Measurements from ENCODE around the gene CNNM3.

Gene CNNM3

DNA sequence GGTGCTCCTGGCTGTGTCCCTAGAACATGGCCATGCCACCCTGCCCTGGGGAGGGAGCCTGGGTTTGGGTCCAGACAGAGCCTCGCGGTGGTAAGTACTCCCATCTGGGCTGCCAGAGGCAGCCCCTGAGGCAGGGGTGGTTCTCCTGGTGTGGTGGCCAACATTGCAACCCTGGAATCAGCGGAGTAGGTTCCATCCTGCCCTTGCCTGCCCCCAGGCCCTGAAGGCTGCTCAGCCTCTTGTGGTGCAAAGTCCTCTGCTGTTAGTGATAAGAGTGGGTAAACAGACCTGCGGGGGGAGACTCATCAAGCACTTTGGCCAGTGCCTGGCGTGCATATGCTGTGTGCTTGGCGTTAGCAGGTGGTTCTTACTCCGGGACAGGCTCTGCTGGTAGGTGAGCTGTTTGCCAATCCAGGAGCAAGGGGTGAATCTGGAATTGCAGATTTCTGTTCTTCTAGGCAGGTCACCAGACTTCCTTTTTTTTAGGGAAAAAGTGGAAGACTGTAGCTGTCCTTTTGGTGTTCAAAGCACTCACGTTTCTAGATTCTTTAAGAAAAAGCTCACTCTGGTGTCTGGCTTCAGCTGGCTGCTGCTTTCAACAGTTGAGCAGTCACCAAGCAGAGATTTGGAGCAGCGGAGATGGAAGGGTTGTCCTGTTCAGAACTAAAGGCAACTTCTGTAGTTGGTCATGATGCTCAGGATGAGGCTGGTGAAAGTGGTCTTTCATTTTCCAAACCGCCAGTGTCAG, 3.2 kb downstream of the CNNM3 start:
- DNase-seq (ENCODE audit: low spot score), result no peak

DNA sequence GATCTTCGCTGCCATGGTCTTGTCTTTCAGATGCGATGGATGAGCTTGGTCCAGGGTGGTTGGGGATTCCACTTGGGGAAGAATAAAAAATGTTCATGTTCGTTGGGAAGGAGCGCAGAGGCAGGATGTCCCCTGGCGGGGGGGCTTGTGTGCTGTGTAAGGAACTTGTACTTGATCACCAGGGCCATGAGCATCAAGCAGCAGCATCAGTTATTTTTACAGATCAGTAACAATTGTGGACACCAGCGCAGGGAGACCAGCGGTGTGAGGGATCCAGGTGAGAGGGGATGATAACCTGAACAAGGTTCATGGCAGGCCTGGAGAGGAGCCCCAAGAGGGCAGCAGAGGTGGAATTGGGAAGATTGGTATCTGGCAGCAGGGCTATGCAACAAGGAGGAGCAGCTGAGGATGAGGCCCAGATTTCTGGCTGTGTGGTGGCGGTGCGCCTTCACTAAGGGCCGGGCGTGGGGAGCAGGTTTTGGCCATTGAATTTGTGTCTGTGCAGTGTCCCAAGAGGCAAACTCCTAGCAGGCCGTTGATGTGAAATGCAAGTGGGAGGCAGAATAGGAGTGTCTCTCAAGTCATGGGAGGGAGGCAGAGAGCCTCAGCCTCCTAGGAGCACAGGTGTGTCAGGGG, 3.9 kb downstream of the CNNM3 start:
- DNase-seq (ENCODE audit: low spot score), result no peak

DNA sequence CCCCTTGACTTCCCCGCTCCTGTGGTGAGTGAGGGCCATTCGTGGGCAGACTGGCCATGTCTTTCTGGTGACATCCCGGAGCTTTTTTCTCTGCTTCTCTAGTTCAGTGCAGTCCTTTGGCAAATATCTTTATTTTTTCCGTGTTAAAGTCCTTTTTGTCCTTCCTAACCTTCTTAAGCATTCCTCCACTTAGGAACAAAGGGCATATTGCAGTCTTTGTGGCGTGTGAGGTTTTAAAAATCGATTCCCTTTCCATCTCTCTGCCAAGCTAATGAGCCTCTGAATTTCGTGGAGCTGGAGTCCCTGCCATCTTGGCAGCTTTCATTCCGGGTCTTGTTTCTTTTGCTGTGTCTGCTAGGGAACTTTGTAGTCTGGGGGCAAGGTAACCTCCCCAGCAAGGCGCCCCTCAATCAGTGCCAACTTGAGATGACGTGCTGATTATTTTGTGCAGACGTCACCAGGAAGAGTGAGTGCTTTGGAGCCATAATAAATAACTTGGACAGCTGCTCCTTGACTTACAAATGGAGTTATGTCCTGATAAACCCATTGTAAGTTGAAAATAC, 5.1 kb downstream of the CNNM3 start:
- DNase-seq (ENCODE audit: low spot score), result no peak

DNA sequence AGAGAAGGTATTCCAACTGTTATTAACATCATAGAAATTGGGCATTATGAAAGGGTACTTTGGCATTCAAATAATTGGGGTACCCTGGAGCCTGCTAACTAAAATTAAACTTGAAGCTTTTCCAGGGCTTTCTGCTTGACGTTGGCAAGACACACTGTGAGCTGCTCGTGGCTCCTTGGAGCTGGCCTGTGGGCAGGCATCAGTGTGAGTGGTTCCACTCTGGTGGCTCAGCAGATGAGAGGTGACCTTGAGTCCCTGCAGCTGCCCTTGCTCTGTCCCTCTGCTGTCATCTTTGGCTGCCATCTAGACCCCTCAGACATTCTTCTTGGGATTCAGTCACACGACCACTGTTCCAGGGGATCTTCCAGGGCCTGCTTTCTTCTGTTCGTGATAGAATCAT, 6.7 kb downstream of the CNNM3 start:
- no peak for DNase-seq (ENCODE audit: low spot score)

DNA sequence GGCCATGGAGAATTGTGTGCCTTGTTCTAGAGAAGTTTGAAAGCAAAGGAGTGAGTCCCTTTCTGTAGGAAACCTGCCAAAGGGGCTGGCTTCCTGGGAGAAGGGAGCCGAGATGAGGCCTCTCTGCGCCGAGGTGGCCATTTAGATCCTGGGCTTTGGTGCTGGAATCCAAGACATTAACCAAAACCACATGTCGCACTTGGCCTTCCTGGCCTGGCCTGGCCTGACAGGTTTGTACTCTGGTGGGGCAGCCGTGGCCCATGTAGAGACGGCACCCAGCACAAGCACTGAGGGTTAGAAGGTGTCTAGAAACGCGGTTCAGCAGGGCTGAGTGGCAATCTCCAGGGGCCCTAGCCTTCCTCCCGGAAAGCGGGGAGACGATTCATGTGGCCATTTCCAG, 7.1 kb downstream of the CNNM3 start:
- DNase-seq (ENCODE audit: low spot score), result no peak

DNA sequence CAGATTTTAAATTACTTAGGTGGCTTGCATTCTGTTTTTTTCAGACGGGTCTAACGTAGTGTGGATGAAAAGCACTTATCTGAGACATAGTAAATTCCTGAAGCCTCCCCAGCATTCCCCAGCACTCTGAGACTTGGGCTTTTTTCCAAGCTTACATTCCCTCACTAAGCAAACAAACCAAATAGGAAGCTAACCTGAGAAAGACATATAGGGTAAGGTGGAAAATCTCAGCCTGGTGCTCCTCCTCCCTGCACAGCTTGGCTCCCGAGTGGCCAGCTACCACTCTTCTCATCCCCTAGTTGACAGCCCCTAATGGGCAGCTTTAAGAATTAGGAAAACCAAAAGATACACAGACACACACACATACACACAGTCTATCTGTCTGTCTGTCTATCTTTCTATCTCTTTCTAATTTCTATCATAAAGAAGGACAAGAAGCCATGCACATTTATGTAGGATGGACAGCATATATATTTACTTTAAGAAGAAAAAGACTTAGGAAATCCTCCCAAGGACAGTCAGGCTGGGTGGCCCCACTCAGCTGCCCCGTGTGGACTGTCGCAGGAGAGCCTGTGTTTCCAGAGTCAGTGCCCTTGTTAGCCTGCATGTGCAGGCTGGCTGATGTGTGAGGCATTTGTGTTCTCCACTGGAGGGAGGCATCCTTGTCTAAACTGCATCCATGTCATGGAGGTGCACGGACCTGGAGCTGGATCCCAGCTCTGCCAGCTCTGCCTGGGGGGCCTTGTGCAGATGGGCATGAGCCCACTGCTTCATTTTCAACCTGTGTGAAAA, 8.2 kb downstream of the CNNM3 start:
- DNase-seq (ENCODE audit: low spot score), result no peak

DNA sequence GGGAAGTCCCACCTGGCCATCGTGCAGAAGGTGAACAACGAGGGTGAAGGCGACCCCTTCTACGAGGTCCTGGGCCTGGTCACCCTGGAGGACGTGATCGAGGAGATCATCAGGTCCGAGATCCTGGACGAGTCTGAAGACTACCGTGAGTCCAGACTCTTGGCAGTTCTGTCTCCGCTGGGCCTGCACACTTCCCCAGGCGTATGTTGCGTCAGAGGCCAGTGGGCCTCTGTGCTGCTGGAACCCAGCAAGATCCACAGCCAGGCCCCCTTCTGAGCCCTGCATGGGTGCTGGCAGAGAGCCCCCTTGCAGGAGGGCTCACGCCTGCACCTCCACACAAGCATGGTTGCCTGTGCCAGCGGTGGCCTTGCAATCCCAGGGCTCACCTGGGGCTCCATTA, 9.0 kb downstream of the CNNM3 start:
- DNase-seq (ENCODE audit: low spot score), result no peak

DNA sequence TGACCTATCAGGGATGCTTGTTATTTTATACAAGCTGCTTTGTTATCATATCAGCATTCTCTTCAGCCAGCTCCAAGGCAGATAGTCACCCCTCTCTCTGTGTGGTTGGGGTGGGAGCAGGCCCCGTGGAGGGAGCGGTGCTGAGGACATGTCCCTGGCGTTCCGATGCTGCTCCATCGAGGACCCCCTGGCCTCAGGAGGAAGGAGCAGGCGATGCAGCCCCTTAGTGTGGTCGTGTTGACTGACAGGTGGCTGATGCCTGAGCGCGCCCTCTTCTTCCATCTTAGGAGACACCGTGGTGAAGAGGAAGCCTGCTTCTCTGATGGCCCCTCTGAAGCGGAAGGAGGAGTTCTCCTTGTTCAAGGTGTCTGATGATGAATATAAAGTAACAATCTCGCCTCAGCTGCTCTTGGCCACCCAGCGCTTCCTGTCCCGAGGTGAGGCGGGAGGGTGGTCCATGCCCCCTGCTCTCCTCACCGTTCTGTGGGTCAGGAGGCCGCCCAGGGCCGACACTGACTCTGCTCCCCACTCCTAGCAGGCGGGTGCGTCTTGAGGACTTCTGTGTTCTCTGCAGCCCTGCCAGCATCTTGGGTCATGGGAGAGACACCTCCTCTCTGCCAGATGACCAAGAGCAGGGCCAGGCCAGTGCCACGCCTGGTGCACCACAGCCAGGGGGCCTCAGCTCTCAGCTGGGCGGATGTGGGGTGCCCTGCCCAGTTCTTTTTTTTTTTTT, 10.6 kb downstream of the CNNM3 start:
- DNase-seq (ENCODE audit: low spot score), result no peak

DNA sequence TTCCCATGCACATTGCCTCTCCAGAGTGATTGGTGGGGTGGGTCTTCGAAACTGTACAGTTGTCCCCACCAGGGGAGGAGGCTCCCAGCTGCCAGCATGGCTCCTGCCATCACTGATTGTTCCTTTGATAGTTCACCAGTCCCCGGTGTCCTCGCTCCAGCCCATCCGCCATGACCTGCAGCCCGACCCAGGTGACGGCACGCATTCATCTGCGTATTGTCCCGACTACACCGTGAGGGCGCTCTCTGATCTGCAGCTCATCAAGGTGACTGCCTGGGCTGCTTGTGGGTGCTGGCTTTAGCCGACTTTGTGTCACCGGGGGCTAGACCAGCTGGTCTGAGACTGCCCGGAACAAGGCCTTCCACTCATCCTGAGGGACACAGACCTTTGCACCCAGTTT, 12.4 kb downstream of the CNNM3 start:
- no peak for DNase-seq (ENCODE audit: low spot score)

DNA sequence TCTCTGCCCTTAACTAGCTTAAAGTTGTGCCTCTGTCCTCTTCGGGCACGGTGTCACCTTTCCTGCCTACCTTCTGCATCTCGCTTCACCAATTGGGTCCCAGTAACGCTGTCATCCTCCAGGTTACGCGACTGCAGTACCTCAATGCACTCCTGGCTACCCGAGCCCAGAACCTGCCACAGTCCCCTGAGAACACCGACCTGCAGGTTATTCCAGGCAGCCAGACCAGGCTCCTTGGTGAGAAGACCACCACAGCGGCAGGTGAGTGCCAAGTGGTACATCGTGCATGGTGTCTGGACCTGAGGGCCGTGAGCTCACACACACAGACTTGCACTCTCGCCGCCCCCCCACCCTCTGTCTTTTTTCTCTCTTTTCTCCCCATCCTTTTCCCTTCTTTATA, 12.8 kb downstream of the CNNM3 start:
- no peak for DNase-seq (ENCODE audit: low spot score)

DNA sequence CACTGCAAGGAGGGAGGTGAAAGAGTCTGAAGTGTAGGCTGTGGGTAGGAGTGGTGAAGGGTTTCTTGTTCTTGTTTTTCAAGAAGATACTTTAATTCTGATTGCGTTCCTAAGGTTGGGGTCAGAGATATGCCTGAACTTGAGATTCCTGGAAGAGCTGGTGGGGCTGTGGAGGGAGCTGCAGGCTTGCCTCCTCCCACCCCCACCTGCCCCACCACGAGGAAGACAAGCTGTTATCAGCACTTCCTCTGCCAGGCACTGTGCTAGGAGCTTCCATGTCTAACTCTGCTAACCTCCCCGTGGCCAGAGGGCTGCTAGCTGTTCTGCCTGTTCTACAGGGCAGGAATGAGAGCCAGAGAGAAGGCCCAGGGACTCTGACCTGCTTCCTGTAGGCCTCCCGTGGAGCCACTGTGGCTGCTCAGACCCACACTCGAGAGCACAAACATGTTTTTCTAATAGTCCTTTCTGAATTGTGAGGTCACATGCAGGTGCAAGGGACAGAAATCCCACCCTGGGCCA, 14.0 kb downstream of the CNNM3 start:
- no peak for DNase-seq (ENCODE audit: low spot score)

DNA sequence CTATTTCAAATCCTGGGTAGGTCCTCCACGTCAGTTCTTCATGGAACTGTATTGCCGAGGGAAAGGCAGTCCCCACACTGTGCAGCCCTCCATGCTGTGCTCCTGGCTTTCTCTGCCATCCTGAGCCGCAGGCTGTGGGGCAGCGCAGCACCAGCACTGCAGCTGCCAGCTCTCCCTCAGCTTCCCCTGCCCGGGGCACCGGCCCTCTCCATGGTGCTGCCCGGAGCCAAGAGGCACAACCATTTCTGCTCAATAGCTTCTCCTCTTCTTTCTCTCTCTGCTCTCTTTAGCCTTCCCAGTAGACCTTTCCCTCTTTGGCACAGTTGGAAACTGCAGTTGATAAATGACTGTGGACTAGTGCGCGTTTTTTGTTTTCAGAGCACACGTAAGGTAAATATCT, 15.6 kb downstream of the CNNM3 start:
- DNase-seq (ENCODE audit: low spot score), result no peak

DNA sequence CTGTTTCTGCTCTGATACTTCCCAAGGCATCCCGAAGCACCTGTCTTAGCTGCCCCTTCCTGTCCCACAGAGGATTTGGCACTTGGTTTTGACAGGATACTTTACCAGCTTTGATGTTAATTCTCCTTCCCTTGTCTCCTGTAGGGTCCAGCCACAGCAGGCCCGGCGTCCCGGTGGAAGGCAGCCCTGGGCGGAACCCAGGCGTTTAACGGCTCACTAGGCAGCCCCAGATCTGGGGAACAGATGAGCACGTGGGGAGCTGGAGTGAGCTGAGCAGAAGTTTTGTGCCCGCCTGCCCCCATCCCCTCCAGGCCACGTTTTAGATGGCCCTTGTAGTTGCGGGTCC, 16.3 kb downstream of the CNNM3 start:
- DNase-seq (ENCODE audit: low spot score), result no peak

DNA sequence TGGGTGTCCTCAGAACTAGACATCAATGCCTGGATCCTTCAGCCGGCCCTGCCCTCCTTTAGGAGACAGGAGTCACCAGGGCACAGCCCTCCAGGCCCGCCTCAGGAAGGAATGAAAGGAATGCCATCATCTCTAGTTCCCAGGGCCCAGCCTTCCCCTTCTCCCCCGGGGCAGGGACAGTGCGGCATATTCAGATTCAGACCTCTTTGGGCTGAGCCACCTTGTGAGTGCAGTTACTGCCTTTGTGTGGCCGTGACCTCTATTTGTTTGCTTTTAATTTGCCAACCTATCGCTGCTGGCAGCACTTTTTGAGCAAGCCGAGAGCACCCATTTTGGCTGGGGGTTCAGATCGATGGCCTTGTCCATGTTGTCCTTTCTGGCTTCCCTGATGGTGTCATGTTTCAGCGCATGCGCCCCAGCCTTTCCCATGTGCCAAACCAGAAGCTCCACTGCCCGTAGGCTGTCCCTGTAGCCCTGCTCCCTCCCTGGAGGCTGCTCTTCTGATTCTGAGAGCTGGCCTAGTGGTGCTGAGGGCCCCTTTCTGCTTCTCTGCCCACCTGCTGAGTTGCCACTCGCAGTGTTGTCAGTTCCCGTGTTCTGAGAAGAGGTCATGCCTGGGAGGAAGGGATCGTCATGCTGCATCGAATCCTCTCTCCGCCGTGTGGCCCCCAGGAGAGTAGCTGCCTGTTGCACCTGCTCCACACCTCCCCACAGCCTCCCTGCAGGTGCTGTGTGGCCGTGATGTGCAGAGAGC, 16.9 kb downstream of the CNNM3 start:
- peak; percentile 59 for DNase-seq (ENCODE audit: low spot score)

DNA sequence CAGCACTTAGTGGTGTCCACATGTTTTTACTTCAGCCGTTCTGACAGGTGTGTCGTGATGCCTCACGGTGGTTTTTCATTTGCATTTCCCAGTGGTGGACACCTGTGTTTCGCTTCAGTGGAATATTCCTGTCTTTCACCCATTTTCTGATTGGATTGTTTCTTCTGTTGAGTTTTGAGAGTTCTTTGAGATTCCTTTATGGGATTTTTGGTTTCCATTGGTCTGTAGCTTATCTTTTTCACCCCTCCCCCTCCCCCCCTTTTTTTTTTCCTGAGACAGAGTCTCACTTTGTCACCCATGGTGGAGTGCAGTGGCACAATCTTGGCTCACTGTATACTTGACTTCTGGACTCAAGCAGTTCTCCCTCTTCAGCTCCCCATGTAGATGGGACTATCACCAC, 19.8 kb downstream of the CNNM3 start:
- no peak for DNase-seq (ENCODE audit: low spot score)

DNA sequence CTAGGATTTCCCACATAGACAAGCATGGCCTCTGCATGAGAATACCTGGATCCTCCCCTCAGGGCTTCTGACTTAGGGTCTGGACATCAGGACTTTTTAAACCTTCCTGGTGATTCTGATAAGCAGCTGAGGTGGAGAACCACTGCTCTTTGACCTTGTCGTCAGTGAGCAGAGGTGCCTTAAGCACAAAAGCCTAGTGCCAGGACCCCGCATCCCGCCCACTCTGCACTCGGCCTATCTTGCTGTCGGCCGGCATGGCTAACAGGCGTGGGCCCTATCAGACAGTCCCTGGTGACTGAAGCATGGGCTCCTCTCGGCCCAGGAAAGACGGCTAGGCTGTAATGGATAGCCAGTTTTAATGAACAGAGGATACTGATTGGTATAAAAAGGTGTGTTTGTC, 21.5 kb downstream of the CNNM3 start:
- no peak for DNase-seq (ENCODE audit: low spot score)

DNA sequence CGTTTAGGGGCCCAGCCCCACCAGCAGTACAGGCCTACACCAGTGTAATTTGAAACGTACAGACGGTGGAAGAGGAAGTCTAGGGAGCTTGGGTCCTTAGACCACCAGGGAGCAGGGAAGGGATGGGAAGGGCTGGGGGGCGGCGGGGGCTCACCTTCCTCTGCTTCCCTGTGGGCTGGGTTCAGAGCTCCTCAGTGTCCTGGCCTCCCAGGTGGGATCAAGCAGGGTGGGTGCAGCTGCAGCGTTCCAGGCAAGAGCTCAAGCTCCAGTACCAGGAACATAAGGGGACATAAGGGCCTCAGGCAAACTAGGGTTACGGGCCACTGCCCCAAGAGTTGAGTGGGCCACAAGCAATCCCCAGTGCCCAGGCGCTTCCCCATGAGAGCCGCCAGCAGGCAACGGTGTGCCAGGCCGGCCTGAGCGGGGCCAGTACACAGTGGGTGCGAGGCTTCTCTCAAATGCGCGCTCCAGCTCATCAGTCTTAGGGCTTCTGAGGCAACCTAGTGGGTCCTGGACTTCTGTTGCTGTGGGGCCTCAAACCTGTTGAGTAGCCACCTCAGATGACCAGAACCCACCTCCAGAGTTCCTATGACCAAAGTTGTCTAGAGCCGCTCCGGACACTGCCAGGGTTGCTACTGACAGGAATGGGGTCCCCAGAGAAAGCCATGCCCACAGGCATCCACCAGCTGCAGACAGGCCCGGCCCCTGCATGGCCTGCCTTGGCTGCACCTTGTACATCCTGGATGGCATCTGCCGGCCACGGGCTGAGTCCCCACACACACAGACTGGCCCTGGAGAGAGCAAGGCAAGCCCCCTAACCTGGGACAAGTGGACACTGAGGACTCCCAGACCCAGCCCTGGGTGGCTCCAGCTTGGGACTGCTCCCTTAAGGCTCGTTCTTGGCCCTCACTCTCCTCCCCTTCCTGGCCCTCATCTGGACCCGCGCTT, 22.6 kb downstream of the CNNM3 start:
- no peak for DNase-seq (ENCODE audit: low spot score)

DNA sequence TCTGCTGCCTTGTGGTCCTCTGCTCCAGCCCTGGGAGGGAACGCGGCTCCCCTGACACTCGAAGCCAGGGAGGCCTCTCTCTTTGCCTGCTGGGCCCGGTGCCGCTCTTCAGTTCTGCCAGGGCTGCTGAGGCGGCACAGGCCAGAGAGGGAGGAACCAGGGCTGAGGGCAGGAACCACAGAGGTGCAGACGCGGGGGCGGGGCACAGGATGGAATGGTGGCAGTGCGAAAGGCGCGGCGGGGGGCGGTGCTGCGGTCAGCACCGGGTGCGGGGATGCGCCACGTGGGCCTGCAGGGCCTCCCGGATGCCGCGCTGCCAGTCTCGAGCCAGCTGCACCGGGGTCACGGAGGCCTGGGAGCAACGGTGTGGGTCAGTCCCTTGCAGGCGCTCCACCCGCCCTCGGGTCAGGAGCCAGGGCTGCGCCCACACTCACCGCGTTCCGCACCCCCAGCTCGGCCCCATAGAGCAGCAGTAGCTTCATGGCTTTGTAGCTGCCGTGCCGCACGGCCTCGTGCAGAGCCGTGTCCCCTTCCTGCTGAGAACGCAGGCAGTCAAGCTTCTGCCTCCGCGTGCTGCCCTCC, 23.3 kb downstream of the CNNM3 start:
- peak; percentile 71 for DNase-seq (ENCODE audit: low spot score)

Measured in germinal center (tissue), 1 donor.